Fibroblast of the aortic adventitia (primary cell): ENCODE results near the gene BNIP5. TPM values are rescaled to one million over a fixed set of nuclear protein-coding genes. Genes with fewer than 3 reads are reported as not detected.
A peak's percentile ranks its signal among the peaks of the same experiment; 100 is the strongest.

ENCODE experiments used
- DNase-seq: peaks from one replicate; pipeline ENCODE4 v3.0.0-alpha.2; 2010; ENCODE audit warnings: low read depth
- H3K4me3 ChIP-seq: 2 replicates; pipeline ENCODE4 v1.5.1; 2011; ENCODE audit warnings: low read depth, mild to moderate bottlenecking, control low read depth, low read length, moderate library complexity
- CTCF ChIP-seq: IDR thresholded peaks from 2 replicates; pipeline ENCODE4 v1.5.1; 2011; ENCODE audit warnings: mild to moderate bottlenecking, low read length, control low read depth, inconsistent platforms; ENCODE audit not compliant: insufficient read depth
- total RNA-seq: library from RNA; depleted of rRNA; stranded (reverse); fragments of >200 nt; gene quantifications from 2 replicates; pipeline ENCODE4 v1.2.3, GENCODE V29; 2012; ENCODE audit warnings: low replicate concordance

BNIP5 gene
- total RNA-seq, 1 donor: not detected

GRCh38 chr6:36335465-36336207, 1.1 kb downstream of the BNIP5 start:
- DNase-seq: no peak
- TF ChIP-seq CTCF: no peak
- H3K4me3 ChIP-seq: no peak overlapping the region

DNA sequence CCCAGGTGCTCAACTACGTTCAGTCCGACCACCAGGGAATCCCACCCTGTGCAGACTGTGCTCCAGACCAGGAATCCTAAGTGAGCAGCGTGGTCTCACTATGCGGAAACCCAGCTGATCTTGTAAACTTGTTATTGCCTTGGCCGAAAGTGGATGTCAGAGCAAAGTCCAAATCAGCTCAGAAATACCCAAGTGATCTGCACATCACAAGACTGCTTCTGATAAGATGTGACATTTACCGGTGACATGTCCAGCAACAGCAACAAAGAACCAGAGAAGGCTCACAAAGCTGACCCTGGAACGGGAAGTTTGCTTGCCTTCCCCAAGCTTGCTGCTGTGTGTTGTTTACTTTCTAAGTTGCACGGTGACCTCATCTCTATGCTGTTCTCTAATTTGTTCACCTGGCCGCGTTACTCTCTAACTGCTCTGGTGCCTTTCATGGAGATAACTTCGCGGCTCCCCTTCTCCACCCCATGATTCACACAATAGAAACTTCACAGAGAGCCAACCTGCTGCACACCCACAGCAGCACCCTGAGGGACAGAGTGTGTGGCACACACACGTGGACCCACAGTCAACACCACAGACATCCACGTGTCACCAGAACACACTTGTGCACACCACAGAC, 1.7 kb downstream of the BNIP5 start:
- H3K4me3 ChIP-seq: no peak overlapping the region
- no peak for DNase-seq
- TF ChIP-seq CTCF: no peak

DNA sequence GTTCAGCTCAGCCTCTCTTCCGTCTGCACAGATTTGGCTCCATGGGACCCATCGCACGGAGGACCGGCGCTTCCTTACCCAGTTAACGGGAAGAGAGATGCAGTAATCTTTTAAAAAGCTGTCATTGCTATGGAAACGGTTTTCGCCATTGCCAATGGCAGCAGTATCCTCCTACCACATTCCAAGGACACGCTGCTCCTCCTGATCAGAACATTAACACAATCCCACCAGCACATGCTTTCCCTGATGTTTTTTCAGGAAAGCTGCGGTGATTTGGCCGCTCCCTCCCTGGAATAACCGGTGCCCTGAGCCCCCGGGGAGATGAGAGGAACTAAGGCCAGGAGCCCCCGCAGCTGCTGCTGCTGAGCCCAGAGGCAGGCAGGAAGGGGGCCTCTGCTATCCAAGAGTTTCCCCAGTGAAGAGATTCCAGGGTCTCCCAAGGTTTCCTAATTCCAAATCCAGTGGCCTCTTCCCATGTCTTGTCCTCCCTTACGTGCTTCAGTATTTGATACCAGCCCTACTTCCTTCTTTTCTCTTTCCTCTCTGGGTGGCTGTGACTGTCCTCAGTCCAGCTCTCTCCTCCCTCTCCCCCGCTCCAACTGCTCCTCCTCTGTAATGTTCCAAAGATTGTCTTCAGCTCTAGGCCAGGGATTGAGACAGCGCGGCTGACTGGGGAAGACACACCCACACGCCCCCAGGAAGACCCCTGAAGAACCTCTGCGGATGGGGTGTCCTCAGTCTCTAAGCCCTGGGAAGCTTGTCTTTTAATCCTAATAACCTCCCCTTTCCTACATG, 2.6 kb downstream of the BNIP5 start:
- no peak for TF ChIP-seq CTCF
- H3K4me3 ChIP-seq: no peak overlapping the region
- peak; percentile 35 for DNase-seq

GRCh38 chr6:36333171-36333895, 3.4 kb downstream of the BNIP5 start:
- H3K4me3 ChIP-seq: no peak overlapping the region
- no peak for DNase-seq
- TF ChIP-seq CTCF: no peak

- no peak overlapping the region for H3K4me3 ChIP-seq
- no peak for DNase-seq
- no peak for TF ChIP-seq CTCF
These were observed 5.3 kb downstream of the BNIP5 start for GRCh38 chr6:36331381-36331780.

GRCh38 chr6:36330366-36330765, 6.3 kb downstream of the BNIP5 start:
- H3K4me3 ChIP-seq: no peak overlapping the region
- DNase-seq: no peak
- TF ChIP-seq CTCF: no peak
